Measurements from ENCODE around the gene SLC9A8.
"Not testable (repeated sequence)": the region's sequence is repeated elsewhere in the genome, so short reads cannot be mapped to it uniquely, and the experiment has no call there.

SLC9A8 gene

DNA sequence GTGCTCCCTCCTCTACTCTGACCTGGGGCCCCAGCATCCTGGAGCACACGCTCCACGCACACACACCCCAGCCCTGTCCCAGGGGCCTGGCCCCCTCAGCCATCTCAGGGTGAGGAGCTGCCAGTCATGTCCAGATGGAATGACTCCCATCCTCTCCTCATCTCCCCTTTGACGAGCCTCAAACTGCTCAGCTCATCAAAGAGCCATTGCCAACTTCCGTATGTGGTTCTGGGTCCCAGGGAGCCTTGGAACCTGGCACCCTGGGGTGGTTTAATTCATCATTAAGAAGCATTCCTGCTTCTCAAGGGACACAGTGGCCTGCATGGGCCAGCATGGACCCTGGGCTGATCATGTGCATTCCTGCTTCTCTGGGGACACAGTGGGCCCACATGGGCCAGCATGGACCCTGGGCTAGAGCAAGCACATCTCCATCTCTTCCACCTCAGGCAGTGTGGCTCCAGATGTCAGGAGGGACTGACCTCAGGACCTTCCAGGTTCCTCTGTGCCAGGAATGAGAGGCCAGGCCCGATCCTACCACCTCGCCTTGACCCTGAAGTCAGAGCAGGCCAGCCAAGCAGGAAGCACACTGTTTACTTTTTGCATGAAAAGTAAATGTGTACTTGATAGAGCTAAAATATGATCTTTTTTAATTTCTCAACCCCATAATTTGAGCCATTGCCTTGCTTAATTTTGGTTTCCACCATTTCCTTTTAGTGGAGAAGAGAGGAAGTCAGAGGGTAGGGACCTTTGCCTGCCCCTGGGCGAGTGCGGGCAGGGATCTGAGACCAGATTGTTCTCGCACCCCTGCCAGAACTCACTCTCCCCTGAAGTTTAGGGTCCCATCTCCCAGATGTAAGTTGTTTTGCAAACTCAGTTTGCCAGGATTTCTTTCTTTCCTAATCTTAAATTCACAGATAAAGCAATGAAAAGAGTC is 76.6 kb downstream of the SLC9A8 start:
- no peak for DNase-seq
- Mint-ChIP-seq H3K4me1 (peaks cover 21 to 28% of the 10 kb centered on the region in 2 donors), H3K9me3 (no peaks in the 10 kb centered on the region), H3K27me3 (no peaks in the 10 kb centered on the region), H3K27ac (no peak overlapping the region), H3K36me3 (peaks cover 32 to 41% of the 10 kb centered on the region in 2 donors), H3K4me3 (no peak overlapping the region)
- no peak for ATAC-seq (replicated peaks)

DNA sequence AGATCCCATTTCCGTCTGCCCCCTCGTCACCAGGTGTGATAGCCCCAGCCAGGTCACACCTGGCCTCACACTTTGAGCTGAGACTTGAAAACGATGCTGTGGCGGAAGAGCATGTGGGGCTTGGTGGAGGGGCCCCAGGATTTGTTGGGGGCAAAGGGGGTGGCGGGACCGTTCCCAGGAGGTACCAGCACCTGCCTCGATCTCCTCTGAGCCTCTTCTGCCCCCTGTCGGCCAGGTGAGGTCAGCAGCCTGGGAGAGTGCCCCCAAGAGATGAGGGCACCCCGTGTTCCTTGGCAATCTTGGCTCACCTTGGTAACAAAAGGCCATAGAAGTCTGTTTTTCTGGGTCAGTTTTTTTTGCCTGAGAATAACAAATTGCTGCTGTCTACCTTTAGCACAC is 77.3 kb downstream of the SLC9A8 start:
- DNase-seq (no peak), ATAC-seq (replicated peaks) (no peak)

DNA sequence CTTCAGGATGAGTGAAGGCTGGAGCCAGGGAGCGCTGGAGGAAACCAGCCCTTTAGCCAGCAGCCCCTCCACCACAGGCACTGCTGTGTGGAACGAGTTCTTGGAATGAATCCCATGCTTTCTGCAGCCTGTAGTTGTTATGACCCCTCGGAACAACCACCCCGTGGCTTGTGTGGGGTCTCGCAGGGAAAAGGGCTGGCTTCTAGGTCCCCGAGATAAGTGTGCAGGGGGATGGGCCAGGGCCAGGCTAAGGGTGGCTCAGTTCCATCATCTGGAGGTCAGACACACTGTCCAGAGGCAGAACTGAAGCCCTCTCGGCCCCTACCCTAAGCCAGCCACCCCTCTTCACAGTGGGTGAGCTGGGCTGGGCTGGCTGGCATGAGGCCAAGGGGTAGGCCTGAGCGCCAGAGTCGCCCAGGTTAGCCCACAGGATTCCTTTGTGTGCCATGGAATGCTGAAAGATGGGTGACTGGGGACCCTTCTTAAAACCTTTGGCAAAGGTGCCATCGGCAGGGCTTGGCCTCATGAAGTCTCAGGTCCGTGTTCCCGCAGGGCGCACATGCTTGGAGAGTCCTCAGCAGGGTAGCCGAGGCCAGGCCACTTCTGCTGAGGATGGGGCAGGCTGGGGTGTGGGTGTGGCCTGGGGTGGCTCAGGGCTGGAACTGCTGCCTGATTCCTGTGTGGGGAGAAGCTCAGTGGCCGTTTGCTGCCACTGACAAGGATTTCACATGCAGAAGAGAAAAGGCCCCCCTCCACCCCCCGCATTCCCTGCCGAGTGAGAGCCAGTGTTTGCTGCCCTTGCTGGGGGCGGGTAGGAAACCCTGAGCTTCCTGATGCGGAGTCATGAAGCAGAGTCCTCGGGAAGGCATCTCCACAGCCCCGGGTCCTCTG is 78.1 kb downstream of the SLC9A8 start:
- Mint-ChIP-seq H3K4me1 (peaks cover 22 to 28% of the 10 kb centered on the region in 2 donors), H3K27ac (no peak overlapping the region)

More for the DNA sequence above, 77.3 kb downstream of the SLC9A8 start:
- H3K4me1 Mint-ChIP-seq, result peaks cover 22 to 28% of the 10 kb centered on the region in 2 donors
- H3K27me3 Mint-ChIP-seq, result no peaks in the 10 kb centered on the region
- H3K4me3 Mint-ChIP-seq, result no peak overlapping the region
- H3K9me3 Mint-ChIP-seq, result no peaks in the 10 kb centered on the region
- no peak overlapping the region for H3K27ac Mint-ChIP-seq
- H3K36me3 Mint-ChIP-seq, result peaks cover 29 to 37% of the 10 kb centered on the region in 2 donors

DNA sequence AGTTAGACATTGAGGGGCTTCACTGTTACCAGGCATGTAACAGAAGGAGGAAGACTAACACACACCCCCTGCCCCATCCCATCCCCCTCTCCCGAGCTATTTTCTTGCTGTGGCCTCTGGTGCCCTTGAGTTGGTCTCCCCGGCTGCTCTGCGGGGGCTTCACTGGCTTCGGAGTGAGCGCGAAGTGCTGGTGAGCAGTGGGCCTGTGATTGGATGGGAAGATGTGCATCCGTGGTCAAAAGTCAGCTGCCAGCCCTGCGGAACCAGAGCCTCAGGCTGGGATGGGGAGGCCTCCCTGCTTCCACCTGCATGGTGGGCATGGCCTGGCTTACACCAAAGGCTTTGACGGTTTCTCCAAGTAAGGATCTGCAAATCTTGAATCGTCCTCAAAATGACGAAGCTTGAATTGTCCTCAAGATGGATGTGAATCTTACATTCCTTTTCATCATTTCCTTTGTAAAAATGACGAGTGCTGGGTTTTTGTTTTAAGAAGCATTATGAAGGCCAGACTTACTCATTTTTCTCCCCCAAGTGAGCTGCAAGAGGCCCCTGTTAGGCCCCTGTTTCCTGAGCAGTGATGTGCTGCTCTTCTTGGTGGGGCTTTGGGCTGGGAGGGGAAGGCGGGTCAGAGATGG is 79.0 kb downstream of the SLC9A8 start:
- Mint-ChIP-seq H3K27me3 (no peaks in the 10 kb centered on the region), H3K27ac (no peak overlapping the region), H3K4me1 (peaks cover 23 to 28% of the 10 kb centered on the region in 2 donors), H3K4me3 (no peak overlapping the region), H3K36me3 (peaks cover 24 to 29% of the 10 kb centered on the region in 2 donors), H3K9me3 (no peaks in the 10 kb centered on the region)
- ATAC-seq (replicated peaks), result no peak
- no peak for DNase-seq

More for the DNA sequence above, 78.1 kb downstream of the SLC9A8 start:
- no peak overlapping the region for H3K4me3 Mint-ChIP-seq
- peaks cover 28 to 36% of the 10 kb centered on the region in 2 donors for H3K36me3 Mint-ChIP-seq
- no peaks in the 10 kb centered on the region for H3K27me3 Mint-ChIP-seq
- ATAC-seq (replicated peaks), result no peak
- no peaks in the 10 kb centered on the region for H3K9me3 Mint-ChIP-seq
- no peak for DNase-seq

DNA sequence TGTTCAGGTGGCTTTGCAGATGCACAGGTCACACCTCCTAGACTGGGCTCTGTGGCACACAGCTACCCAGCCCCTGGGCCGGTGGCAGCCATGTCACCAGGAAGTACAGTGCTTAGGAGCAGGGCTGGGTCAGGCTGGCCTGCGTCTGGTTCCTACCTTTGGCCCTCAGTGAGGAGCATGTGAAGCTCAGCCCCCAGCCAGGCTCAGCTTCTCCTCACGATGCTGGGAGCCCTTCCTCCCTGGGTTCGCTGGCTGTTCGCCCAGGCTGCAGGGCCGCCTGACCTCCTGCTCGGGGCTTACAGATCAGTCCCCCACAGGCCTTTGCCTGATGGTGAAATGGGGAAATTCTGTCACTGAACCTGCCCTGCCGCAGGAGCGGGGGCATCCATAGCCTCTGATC is 79.6 kb downstream of the SLC9A8 start:
- Mint-ChIP-seq H3K4me1 (peaks cover 23 to 27% of the 10 kb centered on the region in 2 donors), H3K9me3 (no peaks in the 10 kb centered on the region), H3K27me3 (no peaks in the 10 kb centered on the region), H3K4me3 (no peak overlapping the region), H3K36me3 (peaks cover 20 to 25% of the 10 kb centered on the region in 2 donors), H3K27ac (peak overlapping the region; percentile 47)
- no peak for ATAC-seq (replicated peaks)
- DNase-seq, result no peak

DNA sequence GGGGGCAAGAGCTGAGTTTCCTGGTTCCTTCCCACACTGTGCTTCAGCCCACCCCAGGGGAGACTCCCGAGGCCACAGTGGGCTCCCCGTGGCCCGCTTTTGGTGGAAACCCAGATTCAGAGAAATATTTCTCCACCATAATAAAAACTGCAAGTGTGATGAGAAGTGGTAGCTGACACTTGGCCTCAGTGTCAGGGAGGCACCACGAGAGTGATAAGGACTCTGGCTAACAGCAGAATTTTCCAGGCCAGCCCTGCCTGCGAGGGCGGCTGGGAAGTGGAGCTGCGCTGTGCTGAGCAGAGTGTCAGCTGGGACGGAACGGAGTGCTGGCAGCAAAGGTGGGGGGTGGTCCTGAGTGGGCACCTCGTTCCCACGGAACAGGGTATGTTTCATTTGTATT is 80.2 kb downstream of the SLC9A8 start:
- Mint-ChIP-seq H3K27me3 (no peaks in the 10 kb centered on the region), H3K9me3 (no peaks in the 10 kb centered on the region), H3K36me3 (peaks cover 15 to 22% of the 10 kb centered on the region in 2 donors), H3K27ac (no peak overlapping the region), H3K4me3 (no peak overlapping the region), H3K4me1 (peaks cover 20 to 21% of the 10 kb centered on the region in 2 donors)
- ATAC-seq (replicated peaks) (no peak), DNase-seq (no peak)

DNA sequence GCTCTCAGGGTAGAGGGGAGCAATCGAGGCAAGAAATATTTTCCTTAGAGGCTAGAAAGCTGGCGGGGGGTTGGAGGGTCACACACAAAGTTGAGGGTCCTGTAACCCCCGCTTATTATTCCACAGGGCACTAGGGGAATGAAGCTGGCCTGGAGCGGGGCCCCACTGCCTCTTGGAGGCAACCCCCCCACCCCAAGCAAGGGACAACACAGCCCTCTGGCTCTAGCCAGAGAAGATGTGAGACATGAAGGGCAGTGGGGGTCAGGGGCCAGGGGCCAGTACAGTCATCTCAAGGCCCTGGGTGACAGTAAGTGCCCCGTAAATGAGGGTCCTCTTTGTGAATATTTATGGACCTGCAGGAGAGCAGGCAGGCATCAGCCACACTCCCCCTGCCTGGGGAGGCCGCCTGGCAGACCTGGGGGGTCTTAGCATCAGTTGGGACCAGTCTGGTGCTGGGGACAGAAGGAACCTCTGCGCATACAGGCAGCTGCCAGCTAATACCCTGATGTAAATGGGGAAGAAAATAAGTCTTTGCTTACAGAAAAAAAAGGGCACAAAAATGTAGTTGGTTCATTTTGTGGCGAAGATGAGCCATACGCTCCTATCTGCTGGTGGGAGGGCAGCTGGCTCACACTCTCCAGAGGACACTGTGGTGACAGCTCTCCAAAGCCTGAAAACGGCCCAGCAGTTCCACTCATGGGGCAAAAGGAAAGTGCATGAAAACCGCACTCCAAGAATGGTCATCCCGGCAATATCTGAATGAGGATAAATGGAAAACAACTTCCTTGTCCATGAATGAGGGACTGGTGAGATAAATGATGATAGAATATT is 80.8 kb downstream of the SLC9A8 start:
- Mint-ChIP-seq H3K27ac (peak overlapping the region; percentile 57), H3K9me3 (no peaks in the 10 kb centered on the region), H3K4me1 (peaks cover 16 to 17% of the 10 kb centered on the region in 2 donors), H3K4me3 (no peak overlapping the region), H3K36me3 (peaks cover 12 to 19% of the 10 kb centered on the region in 2 donors), H3K27me3 (no peaks in the 10 kb centered on the region)
- peak; percentile 36 to 64 for ATAC-seq (replicated peaks)
- DNase-seq, result no peak

DNA sequence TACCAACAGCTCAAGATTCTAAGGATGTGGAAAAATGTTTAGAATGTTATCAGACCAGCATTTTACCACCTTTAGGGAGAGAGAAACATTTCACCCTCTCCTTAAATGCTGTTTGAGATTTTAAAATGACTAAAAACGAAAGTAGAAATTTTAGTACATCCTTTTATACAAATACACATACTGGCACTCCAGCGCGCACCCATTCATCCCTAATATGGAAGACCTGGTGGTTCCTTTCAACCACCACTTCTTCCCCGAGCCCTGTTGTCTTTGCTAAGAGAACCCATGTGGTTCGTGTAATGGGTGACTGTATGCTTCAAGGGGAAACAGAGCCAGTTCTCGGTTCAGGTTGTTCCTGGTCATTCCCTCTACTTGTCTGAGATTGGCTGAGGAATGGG is 81.4 kb downstream of the SLC9A8 start:
- no peaks in the 10 kb centered on the region for H3K9me3 Mint-ChIP-seq
- ATAC-seq (replicated peaks) (peak in 1 of 2 donors; percentile 57), DNase-seq (no peak)
- H3K36me3 Mint-ChIP-seq, result peaks cover 7 to 13% of the 10 kb centered on the region in 2 donors
- H3K4me3 Mint-ChIP-seq, result no peak overlapping the region
- peaks cover 10 to 11% of the 10 kb centered on the region in 2 donors for H3K4me1 Mint-ChIP-seq
- no peak overlapping the region for H3K27ac Mint-ChIP-seq
- H3K27me3 Mint-ChIP-seq, result no peaks in the 10 kb centered on the region

DNA sequence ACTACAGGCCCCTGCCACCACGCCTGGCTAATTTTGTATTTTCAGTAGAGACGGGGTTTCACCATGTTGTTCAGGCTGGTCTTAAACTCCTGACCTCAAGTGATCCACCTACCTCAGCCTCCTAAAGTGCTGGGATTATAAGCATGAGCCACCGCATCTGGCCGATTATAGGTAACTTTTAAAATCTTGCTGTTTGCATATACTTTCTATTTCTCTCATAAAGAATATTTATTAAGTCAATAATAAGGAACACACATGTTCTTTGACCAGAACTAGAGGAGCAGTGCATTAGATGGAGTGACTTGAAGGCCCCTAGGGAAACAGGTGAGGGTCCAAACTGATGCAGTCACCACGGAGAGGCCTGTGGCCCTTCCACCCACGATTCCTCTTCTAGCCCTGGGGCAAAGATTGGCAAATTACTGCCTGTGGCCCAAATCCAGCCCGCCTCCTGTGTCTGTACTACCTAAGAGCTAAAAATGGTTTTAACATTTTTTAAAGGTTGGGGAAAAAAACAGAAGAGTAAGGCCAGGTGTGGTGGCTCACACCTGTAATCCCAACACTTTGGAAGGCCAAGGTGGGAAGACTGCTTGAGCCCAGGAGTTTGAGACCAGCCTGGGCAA is 83.0 kb downstream of the SLC9A8 start:
- H3K36me3 Mint-ChIP-seq; H3K9me3 Mint-ChIP-seq; H3K4me3 Mint-ChIP-seq; DNase-seq; H3K27me3 Mint-ChIP-seq; ATAC-seq (replicated peaks); H3K27ac Mint-ChIP-seq: not testable (repeated sequence)
- H3K4me1 Mint-ChIP-seq, result peaks cover 10 to 11% of the 10 kb centered on the region in 2 donors

DNA sequence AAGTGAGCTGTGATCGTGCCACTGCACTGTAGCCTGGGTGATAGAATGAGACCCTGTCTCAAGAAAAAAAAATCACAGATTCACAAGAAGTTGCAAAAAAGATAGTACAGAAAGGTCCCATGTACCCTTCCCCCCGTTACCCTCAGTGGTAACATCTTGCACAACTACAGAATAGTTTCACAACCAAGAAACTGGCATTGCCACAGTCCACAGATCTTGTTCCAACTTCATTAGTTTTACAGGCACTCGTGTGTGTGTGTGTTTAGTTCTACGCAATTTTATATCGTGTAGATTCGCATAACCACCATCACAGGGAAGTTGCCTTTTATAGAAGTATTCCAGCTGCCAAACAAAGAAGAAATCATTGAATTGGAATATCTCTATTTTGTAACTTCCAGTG is 83.6 kb downstream of the SLC9A8 start:
- H3K4me1 Mint-ChIP-seq, result peaks cover 10 to 11% of the 10 kb centered on the region in 2 donors
- H3K4me3 Mint-ChIP-seq, result no peak overlapping the region
- no peaks in the 10 kb centered on the region for H3K9me3 Mint-ChIP-seq
- H3K27ac Mint-ChIP-seq, result no peak overlapping the region
- DNase-seq (no peak), ATAC-seq (replicated peaks) (no peak)
- no peaks in the 10 kb centered on the region for H3K27me3 Mint-ChIP-seq
- peaks cover 0 to 6% of the 10 kb centered on the region in 2 donors for H3K36me3 Mint-ChIP-seq

DNA sequence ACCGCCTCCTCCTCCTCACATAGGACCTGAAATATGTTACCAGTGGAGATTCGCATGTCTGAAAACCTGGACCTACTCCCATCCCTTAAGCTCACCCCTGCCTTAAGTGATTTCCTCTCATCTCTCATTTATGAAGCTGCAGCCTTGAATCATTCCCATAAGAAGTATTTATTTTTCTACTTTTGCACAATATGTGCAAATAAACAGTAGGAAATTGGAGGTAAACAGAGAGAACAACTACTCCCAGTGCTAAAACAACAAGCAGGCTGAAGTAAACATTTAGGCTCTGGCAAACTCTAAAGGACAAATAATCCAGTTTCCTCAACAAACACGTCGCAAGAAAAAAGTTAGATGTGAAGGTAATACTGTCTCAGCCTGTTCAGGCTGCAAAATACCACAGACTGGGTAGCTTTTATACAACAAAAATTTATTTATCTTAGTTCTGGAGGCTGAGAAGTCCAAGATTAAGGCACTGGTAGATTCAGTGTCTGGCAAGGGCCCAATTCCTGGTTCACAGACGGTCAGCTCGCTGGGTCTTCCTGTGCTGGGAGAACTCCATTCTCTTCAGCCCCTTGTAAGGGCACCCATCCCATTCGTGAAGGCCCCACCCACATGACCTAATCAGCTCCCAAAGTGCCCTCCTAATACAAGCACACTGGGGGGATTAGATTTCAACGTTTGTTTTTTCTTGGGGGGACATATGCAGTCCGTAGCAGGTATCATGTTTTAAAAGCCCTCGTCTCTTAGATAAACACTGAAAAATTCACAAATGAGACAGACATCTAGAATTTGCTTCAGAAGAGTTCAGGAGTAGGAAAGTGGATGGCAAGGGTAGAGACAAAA is 87.1 kb downstream of the SLC9A8 start:
- ATAC-seq (replicated peaks) (no peak), DNase-seq (no peak)
- no peak overlapping the region for H3K27ac Mint-ChIP-seq
- H3K9me3 Mint-ChIP-seq, result no peaks in the 10 kb centered on the region
- no peak overlapping the region for H3K4me3 Mint-ChIP-seq
- H3K36me3 Mint-ChIP-seq, result peaks cover 4 to 24% of the 10 kb centered on the region in 2 donors
- H3K27me3 Mint-ChIP-seq, result no peaks in the 10 kb centered on the region
- peaks cover 0 to 3% of the 10 kb centered on the region in 2 donors for H3K4me1 Mint-ChIP-seq

DNA sequence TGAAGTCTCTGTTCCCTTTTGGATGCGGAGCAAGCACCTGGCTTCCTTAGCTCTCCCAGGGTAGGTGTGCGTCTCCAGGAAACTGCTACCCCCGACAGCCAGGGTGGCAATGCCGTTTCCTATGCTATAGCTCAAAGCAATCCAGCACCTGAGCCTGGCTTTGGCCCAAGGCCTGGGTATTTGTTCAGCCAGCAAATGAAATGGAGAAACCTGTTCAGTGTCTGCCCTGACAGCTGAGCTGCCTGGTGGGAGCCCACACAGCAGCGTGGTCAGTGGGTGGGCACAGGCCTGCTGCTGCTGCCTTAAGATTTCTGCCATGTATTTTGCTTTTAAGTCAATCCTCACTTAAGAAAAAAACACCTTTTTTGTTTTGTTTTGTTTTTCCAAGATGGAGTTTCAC is 89.0 kb downstream of the SLC9A8 start:
- Mint-ChIP-seq H3K9me3 (no peaks in the 10 kb centered on the region), H3K4me1 (peaks cover 0 to 7% of the 10 kb centered on the region in 2 donors), H3K27ac (no peak overlapping the region), H3K27me3 (no peaks in the 10 kb centered on the region), H3K36me3 (peaks cover 18 to 41% of the 10 kb centered on the region in 2 donors), H3K4me3 (no peak overlapping the region)
- ATAC-seq (replicated peaks) (no peak), DNase-seq (no peak)

Measured in stimulated activated naive B cell treated with anti-CD40 and anti-IgM and Interleukin-4, amounts not matched to agents 10 μg/mL and 1 μg/mL and 100 μg/mL, for 72 hours (primary cell).